Subcutaneous abdominal adipose tissue (tissue), 5 donors: ENCODE data around the gene SLC25A15.
"Not testable (repeated sequence)": the region's sequence is repeated elsewhere in the genome, so short reads cannot be mapped to it uniquely, and the experiment has no call there.

Source experiments
- H3K27ac ChIP-seq: one replicate; pipeline ENCODE4 v1.7.0; 2013; ENCODE audit warnings: low read depth, mild to moderate bottlenecking, inconsistent platforms, low read length, moderate library complexity
- H3K27me3 ChIP-seq, 5 donors: one replicate each; pipeline ENCODE4 v1.7.0; 2013; ENCODE audit warnings: low read length in 5 of 5, inconsistent platforms in 1 of 5; ENCODE audit not compliant: control insufficient read depth in 5 of 5, insufficient read depth in 4 of 5
- H3K36me3 ChIP-seq, 5 donors: one replicate each; pipeline ENCODE4 v1.7.0; 2013; ENCODE audit warnings: low read length in 5 of 5; ENCODE audit not compliant: control insufficient read depth in 5 of 5, insufficient read depth in 5 of 5
- H3K4me1 ChIP-seq, 5 donors: one replicate each; pipeline ENCODE4 v1.7.0; 2013; ENCODE audit warnings: low read length in 5 of 5, mild to moderate bottlenecking in 3 of 5, moderate library complexity in 1 of 5; ENCODE audit not compliant: control insufficient read depth in 5 of 5, insufficient read depth in 5 of 5
- H3K4me3 ChIP-seq, 5 donors: one replicate each; pipeline ENCODE4 v1.7.0; 2013; ENCODE audit warnings: low read length in 5 of 5, low read depth in 1 of 5
- H3K9ac ChIP-seq, 5 donors: one replicate each; pipeline ENCODE4 v1.7.0; 2013; ENCODE audit warnings: low read length in 5 of 5, mild to moderate bottlenecking in 4 of 5, moderate library complexity in 3 of 5
- H3K9me3 ChIP-seq, 5 donors: one replicate each; pipeline ENCODE4 v1.7.0; 2013; ENCODE audit warnings: low read length in 5 of 5; ENCODE audit not compliant: control insufficient read depth in 5 of 5
- donor health status: healthy.
- donor health status: healthy.
- donor health status: healthy.
- donor health status: healthy.
- donor health status: healthy.

The SLC25A15 gene

DNA sequence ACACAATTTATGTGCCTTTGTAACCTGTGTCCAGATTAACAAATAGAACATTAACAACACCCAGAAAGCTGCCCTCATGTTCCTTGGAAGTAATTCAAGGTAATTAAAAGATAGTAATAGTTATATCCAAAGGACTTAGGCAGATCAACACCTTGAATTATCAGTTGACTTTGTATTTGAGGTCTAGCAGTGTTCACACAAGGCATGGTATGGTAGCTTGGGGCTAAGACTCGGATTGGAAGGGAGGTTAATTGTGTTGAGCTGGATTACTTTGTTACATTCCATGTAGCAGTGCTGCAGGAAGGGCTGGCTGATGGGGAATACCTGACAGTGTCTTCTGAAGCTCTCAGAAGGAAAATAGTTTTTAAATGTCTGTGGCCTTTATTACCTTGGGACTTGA, 16.8 kb downstream of the SLC25A15 start:
- Histone ChIP-seq H3K4me3 (no peak overlapping the region), H3K36me3 (peaks cover 13 to 57% (median 23%) of the 10 kb centered on the region in 5 donors), H3K27me3 (no peaks in the 10 kb centered on the region), H3K4me1 (no peaks in the 10 kb centered on the region), H3K27ac (no peak overlapping the region), H3K9me3 (no peaks in the 10 kb centered on the region), H3K9ac (no peak overlapping the region)

DNA sequence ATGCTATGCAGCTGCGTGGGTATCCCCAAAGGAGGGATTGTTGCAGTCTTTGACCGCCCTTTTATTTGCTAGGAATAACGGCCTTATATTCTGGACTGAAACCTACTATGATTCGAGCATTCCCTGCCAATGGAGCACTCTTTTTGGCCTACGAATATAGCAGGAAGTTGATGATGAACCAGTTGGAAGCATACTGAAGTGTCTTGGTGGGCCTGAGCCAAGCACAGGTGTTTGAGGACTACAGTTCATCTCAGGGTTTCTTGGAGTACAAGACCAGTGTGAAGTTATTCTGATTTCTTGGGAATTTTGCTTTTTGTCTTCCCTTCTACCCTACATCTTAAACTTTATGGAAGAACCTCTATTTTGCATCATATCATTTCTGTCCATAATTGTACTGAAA, 20.1 kb downstream of the SLC25A15 start:
- Histone ChIP-seq H3K36me3 (peaks cover 13 to 54% (median 23%) of the 10 kb centered on the region in 5 donors), H3K4me3 (no peak overlapping the region), H3K9ac (no peak overlapping the region), H3K4me1 (peaks cover 0 to 4% (median 0%) of the 10 kb centered on the region in 5 donors), H3K27me3 (no peaks in the 10 kb centered on the region), H3K9me3 (no peaks in the 10 kb centered on the region), H3K27ac (no peak overlapping the region)

- Histone ChIP-seq H3K4me1 (peaks cover 0 to 4% (median 0%) of the 10 kb centered on the region in 5 donors), H3K9ac (no peak overlapping the region), H3K4me3 (no peak overlapping the region), H3K36me3 (peaks cover 9 to 39% (median 21%) of the 10 kb centered on the region in 5 donors), H3K27me3 (no peaks in the 10 kb centered on the region), H3K27ac (no peak overlapping the region), H3K9me3 (peaks cover 0 to 4% (median 0%) of the 10 kb centered on the region in 5 donors)
Measured at GRCh38 chr13:40812102-40812501, 22.7 kb downstream of the SLC25A15 start.

DNA sequence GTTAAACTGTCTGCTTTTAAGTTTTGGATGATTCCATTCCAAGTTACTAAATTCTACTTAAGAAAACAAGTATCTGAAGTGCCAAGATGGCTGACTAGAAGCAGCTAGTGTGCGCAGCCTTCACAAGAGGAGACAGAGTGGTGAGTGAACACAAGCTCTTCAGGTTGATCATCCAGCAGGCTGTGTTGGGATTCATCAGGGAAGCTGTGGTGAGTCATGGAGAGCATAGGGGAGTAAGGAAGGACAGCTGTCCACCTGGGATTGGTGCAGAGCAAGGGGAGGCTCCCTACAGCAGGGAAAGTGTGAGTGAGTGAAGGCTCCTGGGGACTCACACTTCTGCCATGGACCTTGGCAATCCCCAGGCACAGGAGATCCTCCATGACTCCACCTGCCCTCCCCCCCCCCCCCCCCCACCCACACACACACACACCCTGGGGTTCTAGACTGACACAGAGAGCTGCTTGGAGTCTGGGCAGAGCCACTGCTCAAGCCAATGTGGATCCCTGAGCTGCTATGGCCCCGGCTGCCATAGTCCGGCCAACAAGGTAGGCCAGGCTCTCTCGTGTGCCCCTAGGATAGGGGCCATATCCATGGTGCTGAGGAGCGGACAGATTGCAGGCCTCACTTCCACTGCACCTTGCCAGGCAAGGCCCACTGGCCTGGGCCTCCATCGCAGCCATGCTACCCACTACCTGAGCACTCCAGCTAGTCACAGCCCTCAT, 23.5 kb downstream of the SLC25A15 start:
- H3K36me3 ChIP-seq: peaks cover 9 to 39% (median 18%) of the 10 kb centered on the region in 5 donors

GRCh38 chr13:40813667-40814454, 24.4 kb downstream of the SLC25A15 start:
- H3K4me1 ChIP-seq: peaks cover 0 to 7% (median 0%) of the 10 kb centered on the region in 5 donors
- no peaks in the 10 kb centered on the region for H3K27me3 ChIP-seq
- no peak overlapping the region for H3K27ac ChIP-seq
- no peak overlapping the region for H3K4me3 ChIP-seq
- H3K36me3 ChIP-seq: peaks cover 9 to 35% (median 14%) of the 10 kb centered on the region in 5 donors
- no peak overlapping the region for H3K9ac ChIP-seq
- H3K9me3 ChIP-seq: peaks cover 0 to 4% (median 0%) of the 10 kb centered on the region in 5 donors

More for the DNA sequence above, 23.5 kb downstream of the SLC25A15 start:
- Histone ChIP-seq H3K4me3 (no peak overlapping the region), H3K27me3 (no peaks in the 10 kb centered on the region), H3K9me3 (peaks cover 0 to 4% (median 0%) of the 10 kb centered on the region in 5 donors), H3K9ac (no peak overlapping the region), H3K4me1 (peaks cover 0 to 7% (median 0%) of the 10 kb centered on the region in 5 donors), H3K27ac (no peak overlapping the region)

DNA sequence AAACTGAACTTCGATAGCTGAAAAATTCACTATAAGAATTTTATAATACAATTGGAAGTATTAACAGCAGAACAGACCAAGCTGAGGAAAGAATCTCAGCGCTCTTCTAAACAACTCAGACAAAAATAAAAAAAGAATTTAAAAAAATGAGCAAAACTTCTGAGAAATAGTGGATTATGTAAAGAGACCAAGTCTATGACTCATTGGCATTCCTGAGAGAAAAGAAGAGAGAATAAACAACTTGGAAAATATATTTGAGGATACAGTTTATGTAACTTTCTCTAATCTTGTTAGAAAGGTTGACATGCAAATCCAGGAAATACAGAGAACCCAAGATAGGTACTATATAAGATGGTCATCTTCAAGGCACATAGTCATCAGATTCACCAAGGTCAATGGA, 25.4 kb downstream of the SLC25A15 start:
- H3K27me3 ChIP-seq: no peaks in the 10 kb centered on the region
- peaks cover 3 to 26% (median 9%) of the 10 kb centered on the region in 5 donors for H3K36me3 ChIP-seq
- H3K4me3 ChIP-seq: no peak overlapping the region
- H3K9me3 ChIP-seq: peaks cover 0 to 4% (median 0%) of the 10 kb centered on the region in 5 donors
- H3K4me1 ChIP-seq: peaks cover 0 to 11% (median 0%) of the 10 kb centered on the region in 5 donors
- no peak overlapping the region for H3K27ac ChIP-seq
- no peak overlapping the region for H3K9ac ChIP-seq

GRCh38 chr13:40818926-40819325, 29.5 kb downstream of the SLC25A15 start:
- H3K36me3 ChIP-seq: peaks cover 0 to 8% (median 2%) of the 10 kb centered on the region in 5 donors
- no peak overlapping the region for H3K27ac ChIP-seq
- peaks cover 0 to 4% (median 0%) of the 10 kb centered on the region in 5 donors for H3K9me3 ChIP-seq
- no peak overlapping the region for H3K9ac ChIP-seq
- no peak overlapping the region for H3K4me3 ChIP-seq
- H3K4me1 ChIP-seq: peaks cover 0 to 10% (median 0%) of the 10 kb centered on the region in 5 donors
- no peaks in the 10 kb centered on the region for H3K27me3 ChIP-seq

DNA sequence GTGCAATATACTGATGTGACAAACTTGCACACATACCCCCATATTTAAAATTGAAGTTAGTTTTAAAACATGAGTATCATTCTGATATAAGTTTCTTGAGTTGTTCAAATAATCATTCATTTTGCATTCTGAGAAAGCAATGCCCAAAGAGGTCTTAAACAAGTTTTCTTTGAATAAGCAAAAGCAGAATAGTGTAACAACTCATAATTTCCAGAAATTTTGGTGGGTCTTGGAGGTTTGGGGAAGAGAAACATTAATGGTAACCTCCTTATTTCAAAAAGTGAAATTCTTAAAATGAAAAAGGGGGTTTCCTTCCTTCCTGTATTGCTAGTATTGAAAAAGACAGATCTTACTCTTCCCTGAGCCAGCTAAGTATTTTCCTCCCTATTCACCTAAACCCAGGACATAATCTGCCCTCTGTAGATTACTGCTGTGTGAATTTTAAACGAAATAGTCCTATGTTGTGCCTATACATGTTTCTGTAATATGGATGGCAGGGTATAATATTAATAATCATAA, 30.4 kb downstream of the SLC25A15 start:
- Histone ChIP-seq H3K27ac (no peak overlapping the region), H3K4me3 (no peak overlapping the region), H3K9ac (no peak overlapping the region), H3K36me3 (peaks cover 0 to 8% (median 0%) of the 10 kb centered on the region in 5 donors), H3K9me3 (peaks cover 0 to 4% (median 0%) of the 10 kb centered on the region in 5 donors), H3K4me1 (peaks cover 0 to 10% (median 0%) of the 10 kb centered on the region in 5 donors), H3K27me3 (no peaks in the 10 kb centered on the region)

DNA sequence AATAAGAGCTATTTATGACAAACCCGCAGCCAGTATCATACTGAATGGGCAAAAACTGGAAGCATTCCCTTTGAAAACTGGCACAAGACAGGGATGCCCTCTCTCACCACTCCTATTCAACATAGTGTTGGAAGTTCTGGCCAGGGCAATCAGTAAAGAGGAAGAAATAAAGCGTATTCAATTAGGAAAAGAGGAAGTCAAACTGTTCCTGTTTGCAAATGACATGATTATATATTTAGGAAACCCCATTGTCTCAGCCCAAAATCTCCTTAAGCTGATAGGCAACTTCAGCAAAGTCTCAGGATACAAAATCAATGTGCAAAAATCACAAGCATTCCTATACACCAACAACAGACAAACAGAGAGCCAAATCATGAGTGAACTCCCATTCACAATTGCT, 50.3 kb downstream of the SLC25A15 start:
- H3K4me3 ChIP-seq, H3K36me3 ChIP-seq, H3K9ac ChIP-seq, H3K27ac ChIP-seq, H3K4me1 ChIP-seq, H3K27me3 ChIP-seq, H3K9me3 ChIP-seq: not testable (repeated sequence)

DNA sequence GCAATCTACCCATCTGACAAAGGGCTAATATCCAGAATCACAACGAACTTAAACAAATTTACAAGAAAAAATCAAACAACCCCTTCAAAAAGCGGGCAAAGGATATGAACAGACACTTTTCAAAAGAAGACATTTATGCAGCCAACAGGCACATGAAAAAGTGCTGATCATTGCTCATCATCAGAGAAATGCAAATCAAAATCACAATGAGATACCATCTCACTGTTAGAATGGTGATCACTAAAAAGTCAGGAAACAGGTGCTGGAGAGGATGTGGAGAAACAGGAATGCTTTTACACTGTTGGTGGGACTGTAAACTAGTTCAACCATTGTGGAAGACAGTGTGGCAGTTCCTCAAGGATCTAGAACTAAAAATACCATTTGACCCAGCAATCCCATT, 51.5 kb downstream of the SLC25A15 start:
- H3K9me3 ChIP-seq, H3K27me3 ChIP-seq: not testable (repeated sequence)

More for the DNA sequence above, 51.5 kb downstream of the SLC25A15 start:
- H3K36me3 ChIP-seq, H3K4me1 ChIP-seq, H3K9ac ChIP-seq, H3K27ac ChIP-seq, H3K4me3 ChIP-seq: not testable (repeated sequence)
